CD14-positive monocyte (primary cell): ENCODE measurements around the gene LYVE1. TPM values are rescaled to one million over a fixed set of nuclear protein-coding genes. Genes with fewer than 3 reads are reported as not detected.

ENCODE experiments used
- DNase-seq, 3 donors: peaks; one replicate each; pipeline ENCODE4 v3.0.0-alpha.2; 2011 to 2022
- H2AFZ ChIP-seq: 2 replicates; pipeline ENCODE4 v1.6.0; 2012; ENCODE audit warnings: mild to moderate bottlenecking, low read depth, low read length, inconsistent platforms; ENCODE audit not compliant: insufficient read depth, poor library complexity, severe bottlenecking
- H3K27ac ChIP-seq, 2 donors: 1 replicate in 1 of 2; 2 replicates in 1 of 2; pipeline ENCODE4 v1.5.1; 2012 to 2013; ENCODE audit warnings: low read length in 2 of 2, control low read depth in 1 of 2, inconsistent platforms in 1 of 2, low read depth in 1 of 2, mild to moderate bottlenecking in 1 of 2
- H3K27me3 ChIP-seq, 2 donors: one replicate each; pipeline versions ENCODE4 v1.6.0 to v1.6.1; 2011 to 2013; ENCODE audit warnings: low read length in 2 of 2; ENCODE audit not compliant: control insufficient read depth in 2 of 2, insufficient read depth in 2 of 2
- H3K36me3 ChIP-seq, 2 donors: replicated peaks in 1 of 2; 1 replicate in 1 of 2; 2 replicates in 1 of 2; pipeline versions ENCODE4 v1.5.1 to v1.6.1; 2012 to 2013; ENCODE audit warnings: low read length in 2 of 2, control low read depth in 1 of 2, inconsistent platforms in 1 of 2, mild to moderate bottlenecking in 1 of 2; ENCODE audit not compliant: insufficient read depth in 2 of 2, control insufficient read depth in 1 of 2
- H3K4me1 ChIP-seq, 2 donors: 1 replicate in 1 of 2; 2 replicates in 1 of 2; pipeline versions ENCODE4 v1.5.1 to v1.6.1; 2012 to 2013; ENCODE audit warnings: low read length in 2 of 2, control low read depth in 1 of 2, inconsistent platforms in 1 of 2, mild to moderate bottlenecking in 1 of 2, moderate library complexity in 1 of 2; ENCODE audit not compliant: insufficient read depth in 2 of 2, control insufficient read depth in 1 of 2
- H3K4me2 ChIP-seq: replicated peaks from 2 replicates; pipeline ENCODE3; 2012; ENCODE audit warnings: low read length, moderate library complexity, mild to moderate bottlenecking; ENCODE audit not compliant: poor library complexity, severe bottlenecking; ENCODE audit errors: extremely low read depth
- H3K4me3 ChIP-seq, 3 experiments: fragments of 200-600 bp in 1 of 3; sonication (generic) in 1 of 3; replicated peaks in 1 of 3; 1 replicate in 2 of 3; 2 replicates in 1 of 3; pipeline ENCODE4 v1.5.1; 2011 to 2013; ENCODE audit warnings: low read length in 3 of 3, mild to moderate bottlenecking in 3 of 3, control low read depth in 2 of 3, low read depth in 2 of 3, inconsistent platforms in 1 of 3, moderate library complexity in 1 of 3
- H3K79me2 ChIP-seq: 2 replicates; pipeline ENCODE4 v1.6.0; 2012; ENCODE audit warnings: mild to moderate bottlenecking, control low read depth, inconsistent platforms, low read length, moderate library complexity; ENCODE audit not compliant: insufficient read depth
- H3K9ac ChIP-seq: 2 replicates; pipeline ENCODE4 v1.6.0; 2017; ENCODE audit warnings: low read length, mild to moderate bottlenecking; ENCODE audit not compliant: insufficient read depth, poor library complexity, severe bottlenecking
- H3K9me3 ChIP-seq, 2 donors: replicated peaks in 1 of 2; 1 replicate in 1 of 2; 2 replicates in 1 of 2; pipeline versions ENCODE4 v1.5.1 to v1.6.1; 2012 to 2013; ENCODE audit warnings: low read length in 2 of 2, control low read depth in 1 of 2; ENCODE audit not compliant: control insufficient read depth in 1 of 2, insufficient read depth in 1 of 2
- H4K20me1 ChIP-seq: 2 replicates; pipeline ENCODE4 v1.6.0; 2012; ENCODE audit warnings: mild to moderate bottlenecking, low read length, control low read depth, moderate library complexity; ENCODE audit not compliant: insufficient read depth
- H3K27ac Mint-ChIP-seq, 7 donors: one replicate each; pipeline ENCODE4 v1.8.0; 2020; ENCODE audit warnings: mild to moderate bottlenecking in 7 of 7, mixed read lengths in 7 of 7, moderate library complexity in 6 of 7, inconsistent platforms in 2 of 7
- H3K27me3 Mint-ChIP-seq, 3 donors: one replicate each; pipeline ENCODE4 v1.8.0; 2021 to 2022; ENCODE audit warnings: low read depth in 3 of 3, mild to moderate bottlenecking in 3 of 3, mixed read lengths in 3 of 3, moderate library complexity in 3 of 3, inconsistent platforms in 1 of 3
- H3K36me3 Mint-ChIP-seq, 2 donors: one replicate each; pipeline ENCODE4 v1.8.0; 2020; ENCODE audit warnings: mixed read lengths in 2 of 2, inconsistent platforms in 1 of 2, mild to moderate bottlenecking in 1 of 2
- H3K4me1 Mint-ChIP-seq: one replicate; pipeline ENCODE4 v1.8.0; 2020; ENCODE audit warnings: mild to moderate bottlenecking, mixed read lengths
- H3K4me3 Mint-ChIP-seq, 2 donors: one replicate each; pipeline ENCODE4 v1.8.0; 2020; ENCODE audit warnings: mild to moderate bottlenecking in 2 of 2, mixed read lengths in 2 of 2, moderate library complexity in 1 of 2
- H3K9me3 Mint-ChIP-seq, 7 donors: one replicate each; pipeline ENCODE4 v1.8.0; 2020 to 2022; ENCODE audit warnings: mixed read lengths in 7 of 7, mild to moderate bottlenecking in 6 of 7, moderate library complexity in 6 of 7, inconsistent platforms in 2 of 7
- WGBS: methylation state at CpG from one replicate; pipeline ENCODE4 v1.1.5; 2013; ENCODE audit warnings: missing lambda C conversion rate; ENCODE audit not compliant: insufficient coverage; 5-methylcytosine and 5-hydroxymethylcytosine counted together
- intact Hi-C, 2 donors: fragments of 100-400 bp; cut with micrococcal nuclease; formaldehyde crosslinking; loops; one replicate each; pipeline versions ENCODE4 v1.15.0 to v1.15.1; 2023
- polyA plus RNA-seq, 3 donors: library from polyadenylated mRNA; depleted of rRNA in 1 of 3; unstranded in 2 of 3; stranded (reverse) in 1 of 3; fragments of 300-500 nt in 2 of 3; fragments of >200 nt in 1 of 3; fragmentation: Illumina TruSeq in 2 of 3; gene quantifications; 1 replicate in 2 of 3; 2 replicates in 1 of 3; pipeline ENCODE4 v1.2.3, GENCODE V29; 2012 to 2021
- TF ChIP-seq, protein P1 (sequence below): fragments of 200-600 bp; IDR thresholded peaks from one replicate; pipeline ENCODE4 v1.8.0; 2022; ENCODE audit warnings: antibody characterized with exemption, mild to moderate bottlenecking

The LYVE1 gene
- polyA plus RNA-seq, 3 donors, result 0.07 to 0.31 TPM; not detected in 1

DNA sequence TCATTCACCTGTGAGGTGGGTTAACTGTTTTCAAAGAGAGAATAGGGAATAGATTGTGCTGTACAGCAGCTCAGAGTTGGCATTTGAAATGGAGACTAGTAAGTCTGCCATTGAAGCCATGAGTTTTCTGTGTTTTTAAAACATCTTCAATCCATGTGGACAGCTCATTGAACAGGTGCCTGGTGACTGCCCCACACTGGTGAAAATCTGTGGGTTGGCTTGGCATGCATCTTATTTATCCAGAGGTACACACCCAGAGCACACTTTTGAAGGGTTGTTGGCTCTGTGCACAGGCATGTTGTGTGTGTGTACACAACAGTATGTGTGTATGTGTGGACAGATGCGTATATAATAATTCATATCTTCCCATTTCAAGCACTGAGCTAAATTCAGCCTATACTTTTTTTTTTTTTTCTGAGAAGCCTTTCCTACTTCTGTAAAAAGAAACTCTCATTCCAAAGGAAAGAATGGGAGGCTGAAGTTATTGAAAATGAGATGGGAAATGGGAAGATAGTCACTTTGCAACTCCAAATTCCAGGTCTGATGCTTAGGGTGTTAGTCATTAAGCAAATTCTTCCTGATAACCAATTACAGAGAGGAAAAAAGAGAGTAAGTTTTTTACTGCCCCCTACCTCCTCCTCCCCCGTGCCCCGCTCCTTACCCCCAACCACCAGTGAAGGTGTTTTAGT, 7.0 kb upstream of the LYVE1 start:
- peaks cover 22 to 23% of the 10 kb centered on the region in 2 donors for H3K4me1 ChIP-seq
- H3K4me3 Mint-ChIP-seq, result no peak overlapping the region
- H3K36me3 Mint-ChIP-seq, result peaks cover 27 to 40% of the 10 kb centered on the region in 2 donors
- H3K9ac ChIP-seq, result no peak overlapping the region
- H2AFZ ChIP-seq, result no peak overlapping the region
- peaks cover 6 to 15% of the 10 kb centered on the region in 2 donors for H3K36me3 ChIP-seq
- peaks cover 1 to 5% (median 2%) of the 10 kb centered on the region in 3 donors for H3K27me3 Mint-ChIP-seq
- H3K27ac ChIP-seq, result no peak overlapping the region
- H3K9me3 ChIP-seq, result no peaks in the 10 kb centered on the region
- no peak overlapping the region for H3K27ac Mint-ChIP-seq
- WGBS, result no CpG with 5 or more reads among the region's 3 CpGs
- H4K20me1 ChIP-seq, result no peaks in the 10 kb centered on the region
- no peaks in the 10 kb centered on the region for H3K27me3 ChIP-seq
- peaks cover 0 to 2% (median 0%) of the 10 kb centered on the region in 7 donors for H3K9me3 Mint-ChIP-seq
- H3K79me2 ChIP-seq, result no peaks in the 10 kb centered on the region
- no peak overlapping the region for H3K4me3 ChIP-seq
- no peak for DNase-seq
- no peak overlapping the region for H3K4me2 ChIP-seq
- peaks cover 29% of the 10 kb centered on the region for H3K4me1 Mint-ChIP-seq
- intact Hi-C loops, result no loop called here
- TF ChIP-seq, protein P1, sequence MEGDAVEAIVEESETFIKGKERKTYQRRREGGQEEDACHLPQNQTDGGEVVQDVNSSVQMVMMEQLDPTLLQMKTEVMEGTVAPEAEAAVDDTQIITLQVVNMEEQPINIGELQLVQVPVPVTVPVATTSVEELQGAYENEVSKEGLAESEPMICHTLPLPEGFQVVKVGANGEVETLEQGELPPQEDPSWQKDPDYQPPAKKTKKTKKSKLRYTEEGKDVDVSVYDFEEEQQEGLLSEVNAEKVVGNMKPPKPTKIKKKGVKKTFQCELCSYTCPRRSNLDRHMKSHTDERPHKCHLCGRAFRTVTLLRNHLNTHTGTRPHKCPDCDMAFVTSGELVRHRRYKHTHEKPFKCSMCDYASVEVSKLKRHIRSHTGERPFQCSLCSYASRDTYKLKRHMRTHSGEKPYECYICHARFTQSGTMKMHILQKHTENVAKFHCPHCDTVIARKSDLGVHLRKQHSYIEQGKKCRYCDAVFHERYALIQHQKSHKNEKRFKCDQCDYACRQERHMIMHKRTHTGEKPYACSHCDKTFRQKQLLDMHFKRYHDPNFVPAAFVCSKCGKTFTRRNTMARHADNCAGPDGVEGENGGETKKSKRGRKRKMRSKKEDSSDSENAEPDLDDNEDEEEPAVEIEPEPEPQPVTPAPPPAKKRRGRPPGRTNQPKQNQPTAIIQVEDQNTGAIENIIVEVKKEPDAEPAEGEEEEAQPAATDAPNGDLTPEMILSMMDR, result no peak

- peaks cover 6 to 15% of the 10 kb centered on the region in 2 donors for H3K36me3 ChIP-seq
- Mint-ChIP-seq H3K4me3 (no peak overlapping the region), H3K4me1 (peaks cover 14% of the 10 kb centered on the region), H3K27me3 (peaks cover 2 to 5% (median 4%) of the 10 kb centered on the region in 3 donors), H3K36me3 (peaks cover 14 to 25% of the 10 kb centered on the region in 2 donors), H3K9me3 (no peaks in the 10 kb centered on the region), H3K27ac (peak overlapping the region in 1 of 7 donors; percentile 42)
- H3K79me2 ChIP-seq, result no peaks in the 10 kb centered on the region
- H2AFZ ChIP-seq, result no peak overlapping the region
- TF ChIP-seq, protein P1, result no peak
- intact Hi-C loops, result no loop called here
- H3K9ac ChIP-seq, result no peak overlapping the region
- 100% methylated on average over 2 of the region's 3 CpGs for WGBS
- H3K27ac ChIP-seq, result no peak overlapping the region
- H3K9me3 ChIP-seq, result no peaks in the 10 kb centered on the region
- no peak for DNase-seq
- H3K27me3 ChIP-seq, result no peaks in the 10 kb centered on the region
- H4K20me1 ChIP-seq, result no peaks in the 10 kb centered on the region
- no peak overlapping the region for H3K4me2 ChIP-seq
- H3K4me3 ChIP-seq, result no peak overlapping the region
- peaks cover 2 to 7% of the 10 kb centered on the region in 2 donors for H3K4me1 ChIP-seq
Observed at GRCh38 chr11:10573556-10573955, 5.1 kb upstream of the LYVE1 start.
